Lower leg skin (tissue), 4 donors: ENCODE results near the gene GPRIN3. TPM values are rescaled to one million over a fixed set of nuclear protein-coding genes. Genes with fewer than 3 reads are reported as not detected.
"Not testable (repeated sequence)": the region's sequence is repeated elsewhere in the genome, so short reads cannot be mapped to it uniquely, and the experiment has no call there.

Source experiments
- DNase-seq, 2 donors: peaks; one replicate each; pipeline ENCODE4 v3.0.0-alpha.2; 2019; ENCODE audit warnings: low spot score in 2 of 2
- H3K4me3 ChIP-seq: fragments of 200-600 bp; sonication (generic); 2 replicates; pipeline ENCODE4 v1.5.1; 2017; ENCODE audit warnings: mild to moderate bottlenecking, low read depth; ENCODE audit not compliant: poor library complexity, severe bottlenecking
- POLR2A ChIP-seq, 2 donors: fragments of 450-650 bp; IDR thresholded peaks; one replicate each; pipeline ENCODE4 v1.6.1; 2016 to 2017; ENCODE audit warnings: antibody characterized with exemption in 2 of 2, mild to moderate bottlenecking in 1 of 2, moderate library complexity in 1 of 2
- WGBS, 2 donors: methylation state at CpG; one replicate each; pipeline ENCODE4 v1.1.5; 2018; 5-methylcytosine and 5-hydroxymethylcytosine counted together
- intact Hi-C: fragments of 100-400 bp; cut with DNase I; formaldehyde crosslinking; loops from one replicate; pipeline ENCODE4 v1.15.0; 2023; ENCODE audit warnings: low total_unique reads
- total RNA-seq, 4 donors: library from RNA; depleted of rRNA; stranded (reverse); fragments of >200 nt; gene quantifications; one replicate each; pipeline ENCODE4 v1.1.0, GENCODE V29; 2016
- TF ChIP-seq, protein P1 (sequence below), 3 donors: fragments of 450-650 bp; IDR thresholded peaks; one replicate each; pipeline ENCODE4 v1.5.1; 2016; ENCODE audit warnings: antibody characterized with exemption in 3 of 3, mild to moderate bottlenecking in 3 of 3, moderate library complexity in 2 of 3

The GPRIN3 gene
- total RNA-seq, 4 donors from 2014 or later = 1.5 to 3.3 (median 1.8) TPM

DNA sequence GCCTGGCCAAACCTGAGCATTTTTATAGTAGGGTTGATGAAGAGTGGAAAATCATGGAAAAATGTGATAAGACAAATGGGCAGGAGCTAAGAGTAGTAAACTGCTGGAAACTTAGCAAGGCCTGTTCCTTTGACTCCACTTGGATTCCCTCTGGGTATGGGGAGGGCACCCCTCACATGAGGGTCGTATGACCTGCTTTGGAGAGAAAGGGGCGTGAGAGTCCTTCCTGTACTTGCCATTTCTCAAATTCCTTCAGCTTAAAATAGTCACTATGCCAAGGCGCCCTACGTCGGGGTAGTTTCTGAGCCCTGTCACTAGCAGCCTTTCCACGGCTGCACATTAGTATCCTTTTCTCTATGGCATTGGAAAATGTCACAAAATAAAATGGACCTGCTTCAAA, 49.1 kb downstream of the GPRIN3 start:
- DNase-seq = no peak
- H3K4me3 ChIP-seq = no peak overlapping the region
- TF ChIP-seq, protein P1, sequence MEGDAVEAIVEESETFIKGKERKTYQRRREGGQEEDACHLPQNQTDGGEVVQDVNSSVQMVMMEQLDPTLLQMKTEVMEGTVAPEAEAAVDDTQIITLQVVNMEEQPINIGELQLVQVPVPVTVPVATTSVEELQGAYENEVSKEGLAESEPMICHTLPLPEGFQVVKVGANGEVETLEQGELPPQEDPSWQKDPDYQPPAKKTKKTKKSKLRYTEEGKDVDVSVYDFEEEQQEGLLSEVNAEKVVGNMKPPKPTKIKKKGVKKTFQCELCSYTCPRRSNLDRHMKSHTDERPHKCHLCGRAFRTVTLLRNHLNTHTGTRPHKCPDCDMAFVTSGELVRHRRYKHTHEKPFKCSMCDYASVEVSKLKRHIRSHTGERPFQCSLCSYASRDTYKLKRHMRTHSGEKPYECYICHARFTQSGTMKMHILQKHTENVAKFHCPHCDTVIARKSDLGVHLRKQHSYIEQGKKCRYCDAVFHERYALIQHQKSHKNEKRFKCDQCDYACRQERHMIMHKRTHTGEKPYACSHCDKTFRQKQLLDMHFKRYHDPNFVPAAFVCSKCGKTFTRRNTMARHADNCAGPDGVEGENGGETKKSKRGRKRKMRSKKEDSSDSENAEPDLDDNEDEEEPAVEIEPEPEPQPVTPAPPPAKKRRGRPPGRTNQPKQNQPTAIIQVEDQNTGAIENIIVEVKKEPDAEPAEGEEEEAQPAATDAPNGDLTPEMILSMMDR (IDR thresholded peaks at IDR 0.05) = no peak
- TF ChIP-seq POLR2A (IDR thresholded peaks at IDR 0.05) = no peak
- 76 to 84% methylated on average over 6 of the region's 6 CpGs for WGBS, 2 donors
- intact Hi-C loops = no loop called here

DNA sequence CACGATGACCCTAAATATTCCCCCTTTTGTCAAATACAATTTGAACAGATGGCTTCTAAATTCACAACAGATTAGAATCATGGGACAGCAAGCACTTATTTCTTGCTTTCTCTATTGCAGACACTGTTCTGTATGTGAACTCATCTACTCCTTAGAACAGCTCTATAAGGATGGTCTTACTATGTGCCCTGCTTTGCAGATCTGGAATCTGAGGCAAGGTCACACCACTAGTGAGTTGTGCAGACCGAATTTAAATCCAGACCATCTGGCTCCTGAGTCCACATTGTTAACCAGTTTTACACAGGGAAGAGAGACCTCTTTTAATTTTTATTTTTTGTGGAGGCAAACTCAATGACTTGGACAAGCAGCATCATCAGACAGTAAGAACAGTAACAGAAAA, 50.2 kb downstream of the GPRIN3 start:
- no peak for DNase-seq
- no peak for TF ChIP-seq POLR2A (IDR thresholded peaks at IDR 0.05)
- TF ChIP-seq, protein P1 (IDR thresholded peaks at IDR 0.05) = no peak
- intact Hi-C loops = no loop called here
- WGBS, 2 donors = 57 to 73% methylated on average over 2 of the region's 2 CpGs
- H3K4me3 ChIP-seq = no peak overlapping the region

DNA sequence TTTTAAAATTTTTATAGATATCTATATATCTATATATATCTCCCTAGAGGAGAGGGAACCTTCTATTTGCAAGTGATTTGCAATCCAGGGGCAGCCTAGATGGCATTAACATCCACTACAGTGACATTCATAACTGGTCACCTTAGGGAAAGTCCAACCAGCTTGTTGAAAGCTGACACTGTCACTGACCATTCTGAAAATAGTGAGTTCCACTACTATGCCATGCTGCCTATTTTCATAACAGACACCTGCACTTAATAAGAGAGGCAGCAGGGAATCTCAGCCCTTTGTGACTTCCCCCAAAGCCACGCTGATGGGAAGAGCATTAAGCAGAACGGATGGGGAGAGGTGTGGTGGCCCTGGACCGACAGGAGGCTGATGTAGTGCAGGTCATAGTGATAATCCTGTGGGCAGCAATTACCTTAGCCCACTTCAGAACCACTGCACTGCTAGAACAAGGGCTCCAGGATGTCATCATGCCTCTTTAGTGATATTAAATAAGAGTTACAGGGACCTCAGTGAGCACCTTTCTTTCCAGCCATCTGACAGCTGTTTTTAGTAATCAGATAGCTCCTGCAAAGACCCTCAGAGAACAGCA, 51.3 kb downstream of the GPRIN3 start:
- 65 to 67% methylated on average over 3 of the region's 3 CpGs for WGBS, 2 donors
- no peak for DNase-seq

DNA sequence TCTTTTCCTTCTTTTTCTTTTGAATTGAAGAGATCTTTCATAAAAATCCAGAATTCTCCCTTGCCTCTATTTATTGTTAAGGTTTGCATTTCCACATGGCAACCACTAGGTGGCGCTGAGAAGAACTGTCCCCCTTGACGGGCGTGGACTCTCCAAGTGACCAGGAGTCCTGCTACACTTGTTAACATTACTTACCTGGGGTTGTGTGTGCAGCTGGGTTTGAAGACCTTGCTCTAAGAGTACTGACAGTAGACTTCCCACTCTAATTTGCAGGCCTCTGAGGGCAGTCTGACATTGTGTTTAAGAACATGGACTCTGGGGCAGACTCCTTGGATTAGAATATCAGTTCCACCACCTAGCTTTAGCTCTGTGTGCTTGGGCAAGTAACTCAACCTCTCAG, 52.8 kb downstream of the GPRIN3 start:
- WGBS, 2 donors = 8 to 14% methylated on average over 3 of the region's 3 CpGs
- intact Hi-C loops = no loop called here
- no peak overlapping the region for H3K4me3 ChIP-seq
- DNase-seq = no peak
- TF ChIP-seq POLR2A (IDR thresholded peaks at IDR 0.05) = no peak
- TF ChIP-seq, protein P1 (IDR thresholded peaks at IDR 0.05) = no peak

More for the DNA sequence above, 51.3 kb downstream of the GPRIN3 start:
- intact Hi-C loops = no loop called here
- H3K4me3 ChIP-seq = no peak overlapping the region
- TF ChIP-seq POLR2A (IDR thresholded peaks at IDR 0.05) = no peak

DNA sequence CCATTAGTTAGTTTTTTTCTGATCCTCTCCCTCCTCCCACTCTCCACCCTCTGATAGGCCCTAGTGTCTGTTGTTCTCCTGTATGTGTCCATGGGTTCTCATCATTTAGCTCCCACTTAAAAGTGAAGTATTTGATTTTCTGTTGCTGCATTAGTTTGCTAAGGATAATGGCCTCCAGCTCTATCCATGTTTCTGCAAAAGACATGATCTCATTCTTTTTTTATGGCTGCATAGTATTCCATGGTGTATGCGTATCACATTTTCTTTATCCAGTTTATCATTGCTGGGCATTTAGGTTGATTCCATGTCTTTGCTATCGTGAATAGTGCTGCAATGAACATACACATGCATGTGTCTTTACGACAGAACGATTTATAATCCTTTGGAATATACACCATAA, 53.3 kb downstream of the GPRIN3 start:
- intact Hi-C loops, DNase-seq, H3K4me3 ChIP-seq: not testable (repeated sequence)
- WGBS, 2 donors = 76 to 84% methylated on average over 4 of the region's 4 CpGs

DNA sequence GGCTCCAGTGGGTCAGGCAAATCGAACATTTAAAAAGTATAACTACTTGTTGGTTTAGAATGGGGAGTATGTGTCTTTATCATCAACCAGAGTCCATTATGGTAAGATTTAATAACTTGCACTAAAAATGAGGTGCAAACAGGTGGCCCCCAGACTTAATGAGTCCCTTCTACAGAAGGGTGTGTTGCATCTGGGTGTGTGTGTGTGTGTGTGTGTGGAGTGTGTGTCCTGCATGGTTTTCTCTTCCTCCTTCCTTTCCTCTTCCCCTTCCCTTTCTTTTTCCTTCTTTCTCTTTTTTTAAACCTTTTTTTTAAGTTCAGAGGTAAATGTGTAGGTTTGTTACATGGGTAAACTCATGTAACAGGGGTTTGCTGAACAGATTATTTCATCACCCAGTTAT, 53.7 kb downstream of the GPRIN3 start:
- intact Hi-C loops = no loop called here
- no peak for DNase-seq
- no peak for TF ChIP-seq POLR2A (IDR thresholded peaks at IDR 0.05)
- TF ChIP-seq, protein P1 (IDR thresholded peaks at IDR 0.05) = no peak
- WGBS, 2 donors = 88 to 100% methylated on average over 1 of the region's 1 CpG
- no peak overlapping the region for H3K4me3 ChIP-seq

DNA sequence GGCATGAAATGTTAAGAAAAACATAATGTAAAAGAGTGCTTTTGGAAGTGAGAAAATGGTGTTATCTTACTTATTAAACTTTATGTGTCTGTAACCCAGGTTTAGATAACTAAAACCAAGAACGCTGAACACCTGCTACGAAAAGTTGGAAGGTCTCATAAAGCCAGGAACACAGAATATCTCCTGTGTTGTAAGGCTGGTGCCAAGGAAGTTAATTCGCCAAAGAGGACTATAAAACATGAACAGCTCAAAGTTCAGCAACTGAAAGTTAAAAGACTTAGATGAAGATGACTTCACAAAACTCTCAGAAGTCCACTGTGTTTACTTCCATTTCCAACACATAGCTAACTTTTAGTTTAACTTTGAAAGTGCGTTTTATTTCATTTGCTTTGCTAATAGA, 54.3 kb downstream of the GPRIN3 start:
- TF ChIP-seq POLR2A (IDR thresholded peaks at IDR 0.05) = no peak
- TF ChIP-seq, protein P1 (IDR thresholded peaks at IDR 0.05) = no peak
- WGBS, 2 donors = 84 to 90% methylated on average over 4 of the region's 4 CpGs
- intact Hi-C loops = no loop called here
- no peak overlapping the region for H3K4me3 ChIP-seq
- DNase-seq = no peak
